GM21360 (cell line): ENCODE data around the gene PCDH9.

Experiments used
- ATAC-seq: cut with Tn5 transposase; IDR thresholded peaks from one replicate; pipeline ENCODE4 v1.9.1; 2021; ENCODE audit warnings: mild to moderate bottlenecking, moderate library complexity; ENCODE audit not compliant: unreplicated experiment

PCDH9 gene

DNA sequence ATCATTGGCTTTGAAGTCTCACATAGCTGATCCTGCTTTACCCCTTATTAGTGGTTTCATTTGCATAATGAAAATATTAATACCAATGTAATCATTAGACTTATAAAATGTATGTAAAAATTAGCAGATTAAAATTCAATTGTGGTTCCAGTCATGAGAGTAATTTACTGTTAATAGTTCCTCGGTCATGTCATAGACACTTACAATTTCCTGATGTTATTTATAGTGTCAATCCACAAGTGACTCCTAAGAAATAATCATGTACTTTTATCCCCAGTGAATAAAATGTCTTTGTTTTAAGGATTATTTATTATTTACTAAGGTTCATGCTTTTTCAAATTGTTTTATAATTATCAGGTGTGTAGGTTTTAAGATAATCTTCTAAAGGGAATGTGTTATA lies 138.5 kb downstream of the PCDH9 start:
- ATAC-seq: no peak

DNA sequence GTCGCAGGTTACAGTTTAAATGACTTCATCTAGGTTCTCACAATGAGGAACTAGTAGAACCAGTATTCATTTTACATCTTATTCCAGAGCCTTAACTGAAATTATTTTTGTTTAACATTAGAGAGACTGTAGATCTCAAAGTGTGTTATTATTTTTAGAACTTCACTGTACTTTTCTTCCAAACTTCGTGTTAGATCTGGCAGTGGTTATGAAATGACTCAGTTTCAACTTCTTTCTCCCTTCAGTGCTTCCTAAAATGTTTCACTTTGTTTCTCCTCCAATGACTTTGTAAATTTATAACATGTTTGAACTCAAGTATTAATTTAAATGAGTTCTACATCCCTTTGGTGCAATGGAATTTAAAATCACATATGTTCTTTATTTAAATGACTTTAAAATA lies 139.3 kb downstream of the PCDH9 start:
- ATAC-seq: no peak

DNA sequence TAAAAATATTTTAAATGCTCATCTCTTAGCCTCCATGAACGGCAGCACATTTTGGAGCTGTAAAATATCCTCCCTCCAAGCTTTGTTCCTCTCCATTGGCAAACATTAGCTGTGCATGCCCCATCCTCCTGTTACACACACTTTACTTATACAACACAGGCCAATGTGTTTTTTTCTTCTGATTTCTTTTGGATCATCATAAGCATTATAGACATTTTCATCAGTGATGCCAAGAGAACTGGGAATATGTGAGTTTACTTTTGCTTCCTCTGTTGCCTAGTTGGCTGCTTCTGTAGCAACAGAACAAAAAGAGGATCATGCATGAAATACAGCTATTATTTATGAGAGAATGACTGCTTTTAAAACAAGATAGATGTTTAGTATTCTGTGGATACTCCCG lies 142.6 kb downstream of the PCDH9 start:
- no peak for ATAC-seq

DNA sequence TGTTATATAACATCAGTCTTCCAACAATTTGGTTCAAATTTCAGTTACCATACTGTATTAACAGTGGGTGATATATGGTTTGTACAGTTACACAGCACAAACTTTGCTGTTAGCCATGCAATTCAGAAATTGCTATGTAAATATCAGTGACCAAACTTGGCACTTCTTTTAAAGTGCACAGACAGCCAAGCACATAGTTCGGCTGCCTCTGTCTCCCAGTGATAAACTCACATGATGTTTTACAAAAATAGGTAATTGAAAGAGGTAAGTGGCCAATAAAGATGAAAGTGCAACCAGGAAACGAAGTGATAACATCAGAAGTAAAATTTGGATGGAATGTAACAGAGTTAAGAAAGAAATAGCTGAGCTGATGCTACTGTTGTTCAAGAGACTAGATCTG lies 143.9 kb downstream of the PCDH9 start:
- ATAC-seq: no peak

DNA sequence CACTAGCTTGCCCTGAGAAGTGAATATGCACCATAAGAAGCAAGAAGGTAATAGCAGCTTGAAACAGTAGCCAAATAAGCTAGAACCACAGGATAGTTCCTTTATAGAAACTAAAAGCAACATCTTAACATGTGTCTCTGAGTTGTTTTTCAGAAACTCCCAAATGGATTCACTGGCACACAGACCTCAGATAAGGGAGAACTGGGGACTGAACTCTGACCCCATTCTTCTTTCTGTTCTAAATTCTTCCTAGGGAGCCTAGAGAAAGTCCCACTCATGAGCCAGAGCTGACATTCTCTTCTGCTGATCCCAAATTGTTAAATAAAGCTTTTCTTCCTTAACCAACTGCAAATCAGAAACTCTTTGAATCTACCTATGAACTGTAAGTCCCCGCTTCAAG lies 146.1 kb downstream of the PCDH9 start:
- no peak for ATAC-seq

DNA sequence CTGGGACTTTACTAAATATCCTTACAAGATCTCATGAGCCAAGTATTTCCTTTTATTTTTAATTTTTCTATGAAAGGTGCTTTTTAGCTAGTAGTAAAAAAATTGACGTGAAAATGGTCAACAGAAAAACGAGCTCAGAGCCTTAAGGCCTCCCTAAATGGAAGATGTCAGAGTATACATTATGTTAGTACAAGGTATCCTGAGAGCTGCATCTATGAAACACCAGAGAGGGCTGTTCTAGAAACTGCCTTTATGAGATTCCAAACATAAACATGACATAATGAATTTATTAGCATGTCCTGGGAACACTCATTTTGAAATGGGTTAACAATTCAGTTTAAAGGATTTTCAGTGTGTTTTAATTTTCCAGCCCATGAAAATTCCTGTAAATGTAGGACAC lies 146.6 kb downstream of the PCDH9 start:
- no peak for ATAC-seq

DNA sequence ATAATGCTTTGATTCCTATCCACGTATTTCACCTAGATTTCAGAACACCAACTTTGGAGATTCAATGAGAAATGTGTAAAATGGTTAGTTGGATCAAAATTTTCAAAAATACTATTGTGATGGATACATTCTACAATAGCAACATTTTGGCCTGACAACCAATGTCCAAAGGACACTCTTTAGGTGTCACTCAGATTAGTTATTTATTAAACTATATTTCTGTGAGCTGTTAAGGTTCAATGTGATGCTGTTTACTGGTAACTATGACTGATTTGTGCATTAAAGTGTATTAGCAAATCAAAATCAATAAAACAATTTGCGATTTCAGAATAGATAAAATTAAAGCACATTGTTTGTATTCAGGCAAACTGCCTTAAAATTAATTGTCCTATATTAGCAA lies 149.8 kb downstream of the PCDH9 start:
- no peak for ATAC-seq

DNA sequence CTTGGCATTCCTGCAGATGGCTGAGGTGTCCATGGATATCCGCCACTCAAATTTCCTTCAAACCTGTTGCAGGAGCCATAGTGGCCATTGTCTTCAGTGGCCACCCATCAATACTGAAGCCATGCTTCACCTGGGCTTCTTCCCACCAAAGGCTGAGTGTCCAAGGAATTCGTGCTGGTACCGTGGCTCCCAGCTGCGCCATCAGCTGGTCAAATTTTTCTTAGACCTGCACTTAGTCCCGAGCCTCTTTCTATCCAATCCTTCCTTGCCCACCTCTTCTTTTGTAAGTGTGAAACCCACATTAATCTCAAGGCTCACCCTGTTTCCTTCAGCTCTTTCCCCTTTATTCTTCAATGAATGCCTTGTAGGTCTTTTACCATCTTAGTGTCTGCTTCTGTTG lies 152.1 kb downstream of the PCDH9 start:
- ATAC-seq: no peak

DNA sequence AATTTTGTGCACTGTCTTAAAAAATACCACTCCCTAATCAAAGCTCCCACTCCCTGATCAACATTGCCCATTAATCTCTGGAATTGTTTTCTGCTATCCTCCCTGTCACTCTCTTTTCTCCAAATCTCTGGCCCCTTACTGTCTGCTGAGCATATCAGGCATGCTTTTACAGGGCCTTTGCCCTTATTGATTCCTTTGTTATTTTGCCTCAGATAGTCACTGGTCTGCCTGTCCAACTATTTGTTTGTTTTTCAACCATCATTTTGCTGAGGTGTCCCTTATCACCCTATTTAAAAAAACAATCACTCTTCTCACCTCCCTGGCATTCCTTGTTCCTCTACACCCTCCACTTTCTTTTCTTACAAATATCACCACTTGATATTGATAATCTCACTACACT lies 153.0 kb downstream of the PCDH9 start:
- no peak for ATAC-seq

DNA sequence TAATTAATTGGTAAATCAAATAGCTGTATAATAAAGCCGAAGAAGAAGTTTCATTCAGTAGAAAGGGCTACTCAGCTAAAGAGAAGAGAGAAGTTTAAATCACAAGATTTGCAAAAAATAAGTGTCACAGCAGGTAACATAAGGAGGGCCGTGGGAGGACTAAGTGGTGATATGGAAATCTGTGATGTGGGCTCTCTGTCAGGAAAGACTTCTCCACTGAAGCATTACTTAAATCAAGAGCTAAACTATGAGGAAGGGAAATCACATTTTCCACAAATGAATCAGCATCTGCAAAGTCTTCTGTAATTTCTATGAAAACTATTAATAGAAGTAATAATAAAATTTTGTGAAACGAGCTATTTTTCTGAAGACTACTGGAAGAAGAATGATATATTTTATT lies 153.8 kb downstream of the PCDH9 start:
- no peak for ATAC-seq

DNA sequence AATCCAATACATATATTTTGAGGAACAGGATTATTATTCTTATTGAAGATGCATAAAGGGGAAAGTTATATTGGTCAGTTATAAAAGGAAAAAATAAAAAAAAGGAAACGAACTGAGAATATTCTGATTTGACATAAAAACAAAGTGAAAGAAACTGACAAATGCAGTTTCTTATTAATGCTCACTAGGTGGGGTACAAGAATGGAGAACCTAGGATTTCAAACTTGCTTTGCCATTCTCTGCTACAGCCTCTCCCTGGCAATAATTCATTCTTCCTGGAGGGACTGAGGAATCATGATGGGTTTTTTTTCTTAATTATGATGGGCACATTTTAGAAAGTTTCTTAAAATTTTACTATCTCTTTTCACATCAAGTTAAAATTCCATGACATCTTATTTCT lies 154.9 kb downstream of the PCDH9 start:
- no peak for ATAC-seq

DNA sequence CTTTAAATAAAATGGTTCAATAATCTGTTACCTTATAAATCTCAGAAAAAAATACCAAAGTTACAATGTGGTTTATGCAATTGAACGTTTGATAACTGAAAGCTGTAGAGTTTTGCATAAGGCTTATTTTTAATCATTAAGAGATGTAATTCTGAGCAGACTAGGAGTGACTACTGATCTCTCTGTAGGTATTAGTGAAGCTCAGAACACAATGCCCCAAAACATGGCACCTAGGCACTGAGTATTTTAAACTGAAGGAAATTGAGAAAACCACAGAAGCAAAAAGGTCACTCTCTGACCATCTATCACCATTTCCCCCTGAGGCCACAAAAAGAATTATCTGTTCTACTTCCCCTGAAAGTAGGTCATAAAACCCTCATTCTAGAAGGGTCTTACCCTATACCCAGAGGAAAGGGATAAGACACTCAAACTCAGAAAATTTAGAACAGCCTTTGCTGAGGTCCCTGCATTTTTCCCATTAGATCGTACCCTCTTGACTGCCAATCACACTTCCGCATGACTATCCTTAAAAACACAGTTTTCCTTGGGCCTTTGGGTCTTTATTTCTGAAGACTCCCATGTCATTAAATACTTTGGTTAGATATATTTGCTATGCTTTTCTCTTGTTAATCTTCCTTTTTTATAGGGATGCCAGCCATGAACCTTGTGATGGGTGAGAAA lies 158.1 kb downstream of the PCDH9 start:
- ATAC-seq: no peak

DNA sequence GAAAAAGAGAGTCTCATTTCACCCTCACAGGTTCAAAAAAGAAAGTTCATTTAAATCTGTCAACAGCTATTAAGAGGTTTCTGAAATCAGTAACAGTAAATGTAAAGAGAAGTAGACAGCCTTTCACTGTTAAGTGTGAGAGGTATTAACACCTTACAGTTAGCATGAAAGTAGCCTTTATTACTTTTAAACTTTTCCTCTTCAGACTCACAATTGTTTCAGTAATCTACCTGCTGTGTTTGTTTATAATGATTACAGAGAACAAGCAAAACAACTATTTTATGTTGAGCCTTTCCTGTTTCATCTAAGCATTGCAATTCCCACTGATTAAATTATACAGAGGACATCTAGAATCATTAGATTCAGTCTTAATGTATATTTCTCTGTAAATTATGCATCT lies 159.8 kb downstream of the PCDH9 start:
- no peak for ATAC-seq

DNA sequence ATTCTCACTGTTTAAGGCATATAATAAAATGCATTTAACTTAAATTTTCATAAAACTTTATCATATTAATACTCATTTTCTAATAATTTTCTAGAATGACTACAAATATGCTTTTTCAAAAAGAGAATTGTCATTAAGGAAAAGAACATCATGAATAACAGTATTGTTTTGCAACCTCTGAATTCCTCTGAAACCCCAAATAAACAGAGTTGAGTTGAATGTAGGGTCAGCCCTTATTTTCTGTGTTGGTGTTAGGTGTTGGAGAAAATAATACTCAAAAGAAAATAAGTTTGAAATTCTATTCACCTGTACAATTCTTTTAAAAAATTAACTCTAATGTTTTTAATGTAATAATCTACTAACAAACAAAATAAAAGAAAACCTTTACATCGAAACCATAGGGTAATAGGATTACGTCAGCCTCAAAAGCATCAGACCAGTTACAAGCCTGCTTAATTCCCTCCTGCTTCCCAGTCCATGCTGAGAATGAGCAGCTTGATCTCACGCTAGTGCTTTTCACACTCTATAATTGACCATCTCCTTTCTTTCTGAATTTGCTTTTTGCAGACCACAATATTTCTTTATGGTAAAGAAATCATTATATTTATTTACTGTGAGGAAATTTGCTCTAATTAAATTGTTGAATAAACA lies 160.9 kb downstream of the PCDH9 start:
- no peak for ATAC-seq

DNA sequence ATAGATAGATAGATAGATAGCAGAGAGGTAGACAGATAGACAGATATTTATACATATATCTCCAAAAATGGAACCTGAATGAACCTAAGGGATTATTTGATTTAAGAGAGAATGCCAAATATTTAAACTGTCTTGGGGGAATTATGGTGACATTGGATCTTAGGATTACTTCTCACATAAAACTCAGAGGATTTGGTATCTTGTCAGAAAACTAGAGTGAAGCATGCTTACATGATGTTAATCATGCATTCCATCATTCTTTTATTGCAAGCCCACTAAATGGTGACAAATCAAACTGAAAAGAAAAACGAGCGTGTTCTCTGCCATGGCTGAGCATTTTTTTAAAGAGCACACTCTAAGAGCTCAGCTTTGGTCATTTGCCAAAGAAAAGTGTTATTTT lies 165.2 kb downstream of the PCDH9 start:
- ATAC-seq: no peak

DNA sequence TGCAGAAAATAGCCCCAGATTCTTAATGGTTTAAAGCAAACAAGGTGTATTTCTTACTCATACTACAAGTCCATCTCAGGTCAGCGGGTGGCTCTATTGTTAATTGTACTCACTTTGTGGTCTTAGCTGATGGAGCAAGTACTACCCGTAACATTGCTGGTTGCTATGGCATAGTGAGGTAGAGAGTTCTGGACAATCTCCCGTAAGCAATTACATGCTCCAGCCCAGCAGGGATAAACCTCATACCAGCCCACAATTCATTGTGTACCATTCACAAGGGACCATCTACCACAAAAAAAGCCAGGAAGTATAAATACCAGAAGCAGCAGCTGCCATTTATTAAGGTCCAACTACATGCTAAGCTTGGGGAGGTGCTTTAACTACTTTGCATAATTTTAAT lies 167.1 kb downstream of the PCDH9 start:
- ATAC-seq: no peak

DNA sequence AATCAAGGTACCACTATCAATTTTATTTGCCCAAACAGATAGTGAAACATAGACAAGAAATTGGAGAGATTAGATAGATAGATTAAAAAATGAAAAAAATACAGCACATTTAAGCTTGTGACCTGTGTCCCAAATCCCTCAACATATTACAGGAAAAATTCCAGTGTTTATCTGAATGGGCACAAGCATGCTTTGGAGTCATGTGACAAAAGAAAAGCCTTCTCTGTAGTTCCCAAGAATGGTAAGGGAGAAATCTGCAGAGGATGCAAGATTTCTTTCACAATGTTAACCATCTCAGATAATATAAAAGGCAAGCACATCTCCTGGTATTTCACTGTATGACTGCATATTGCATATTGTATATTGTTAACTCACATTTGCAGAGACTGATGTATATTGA lies 168.0 kb downstream of the PCDH9 start:
- ATAC-seq: no peak

DNA sequence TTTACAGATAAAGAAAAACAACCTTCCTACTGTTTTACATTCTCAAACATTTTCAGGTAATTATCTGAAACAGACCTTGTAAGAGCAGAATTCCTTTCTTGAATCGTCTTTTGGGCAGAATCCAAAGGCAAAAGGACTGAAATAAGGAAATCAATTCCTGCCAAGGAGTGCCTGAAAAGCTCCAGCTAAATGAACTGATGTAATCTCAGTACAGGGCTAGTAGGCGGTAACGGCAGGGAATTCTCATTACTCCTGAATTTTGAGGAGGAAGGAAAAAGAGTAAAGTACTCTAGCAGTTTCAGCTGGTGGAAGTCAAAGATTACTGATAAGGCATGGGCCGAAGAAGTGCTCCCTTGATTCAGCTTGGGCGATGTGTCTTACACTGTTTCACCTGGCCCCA lies 168.4 kb downstream of the PCDH9 start:
- no peak for ATAC-seq

DNA sequence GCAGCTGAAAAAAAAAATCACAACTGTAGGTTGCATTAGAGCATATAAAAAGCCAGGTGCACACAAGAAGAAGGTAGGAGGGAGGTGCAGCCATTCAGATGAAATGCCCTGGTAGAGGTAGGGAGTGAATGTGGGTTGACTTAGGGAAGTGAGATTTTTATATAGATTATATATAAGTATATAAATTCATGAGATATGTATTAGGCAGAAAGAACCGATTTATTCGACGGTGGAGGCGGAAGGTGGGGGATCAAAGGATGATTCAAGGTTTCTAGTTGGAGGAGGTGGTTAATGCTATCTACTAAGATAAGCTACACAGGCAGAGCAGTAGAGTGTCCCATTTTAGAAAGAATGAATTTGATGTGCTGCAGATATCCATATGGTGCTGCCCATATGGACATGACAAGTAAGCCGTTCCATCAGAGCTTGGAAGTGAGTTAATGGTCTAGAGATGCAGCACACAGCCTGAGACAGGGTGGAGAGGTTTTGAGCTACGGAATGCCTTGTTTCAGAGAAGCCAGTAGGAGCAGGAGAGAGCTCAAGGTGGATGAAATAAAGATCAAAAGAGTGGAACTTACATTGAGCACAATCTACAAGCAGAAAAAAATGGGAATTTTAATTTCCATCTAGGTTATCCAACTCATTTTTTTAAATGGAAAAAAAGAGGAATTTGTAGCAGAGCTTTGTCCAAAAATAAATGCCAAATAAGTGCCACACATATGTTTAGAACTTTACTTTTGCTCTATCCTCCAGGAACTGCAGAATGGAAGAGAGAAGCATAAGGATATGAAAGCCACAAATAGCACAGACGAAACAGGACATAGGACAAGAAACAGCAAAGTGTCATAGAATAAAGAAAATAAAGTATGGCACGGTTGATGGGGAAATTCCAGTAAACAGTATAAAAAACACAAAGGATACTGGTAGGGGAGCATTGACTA lies 177.3 kb downstream of the PCDH9 start:
- ATAC-seq: no peak

DNA sequence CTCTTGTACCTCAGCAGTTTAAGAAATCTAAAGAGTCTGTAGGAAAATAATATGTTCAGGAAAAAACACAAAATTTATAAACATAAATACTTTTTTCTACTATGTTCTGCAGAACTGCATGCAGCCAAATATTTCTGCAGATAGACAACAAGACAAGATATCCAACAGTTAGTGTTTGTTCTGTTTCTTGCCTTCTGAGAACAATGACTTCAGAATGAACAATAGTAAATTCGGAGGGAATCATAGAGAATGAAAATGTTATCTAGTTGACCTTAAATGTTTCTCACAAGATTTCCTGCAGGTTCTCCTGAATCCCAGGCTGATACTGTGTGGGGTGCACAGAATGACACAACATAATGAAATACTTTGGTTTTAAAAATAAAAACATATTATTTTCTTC lies 180.4 kb downstream of the PCDH9 start:
- no peak for ATAC-seq

DNA sequence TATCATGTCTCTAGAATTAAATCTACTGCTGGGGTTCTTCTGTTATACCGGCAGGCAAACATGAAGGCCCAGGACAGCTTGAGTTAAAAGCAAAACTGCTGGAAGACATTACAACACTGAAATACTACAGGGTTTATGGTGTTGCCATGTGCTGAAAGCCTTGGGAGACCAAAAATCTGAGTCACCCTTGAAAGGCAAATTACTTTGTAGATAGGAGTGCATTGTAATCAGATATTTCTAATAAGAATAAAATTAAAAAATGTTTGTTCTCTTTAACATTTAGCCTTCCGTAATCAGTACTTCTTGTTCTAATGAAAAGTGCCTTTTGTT lies 181.3 kb downstream of the PCDH9 start:
- no peak for ATAC-seq
